Activated T-cell treated with anti-CD3 and anti-CD28 coated beads, Interleukin-2, amount 50 U/mL, for 4 hours (primary cell): ENCODE data around the gene MCM5. TPM values are rescaled to one million over a fixed set of nuclear protein-coding genes. Genes with fewer than 3 reads are reported as not detected.
"Not testable (repeated sequence)": the region's sequence is repeated elsewhere in the genome, so short reads cannot be mapped to it uniquely, and the experiment has no call there.

ENCODE experiments used
- ATAC-seq, 2 donors: fragments of 200-7000 bp; cut with Tn5 transposase; one replicate each; pipeline ENCODE4 v1.10.0; 2021
- DNase-seq: peaks from one replicate; pipeline ENCODE4 v3.0.0-alpha.2; 2020
- H3K27me3 Mint-ChIP-seq: one replicate; pipeline ENCODE4 v1.8.0; 2021; ENCODE audit warnings: low read depth, mixed read lengths
- H3K36me3 Mint-ChIP-seq: one replicate; pipeline ENCODE4 v1.8.0; 2022; ENCODE audit warnings: mixed read lengths; ENCODE audit not compliant: insufficient read depth
- H3K4me1 Mint-ChIP-seq: one replicate; pipeline ENCODE4 v1.8.0; 2021; ENCODE audit warnings: low read depth, mixed read lengths
- H3K4me3 Mint-ChIP-seq: one replicate; pipeline ENCODE4 v1.8.0; 2021; ENCODE audit warnings: mild to moderate bottlenecking, moderate library complexity, mixed read lengths
- H3K9me3 Mint-ChIP-seq: one replicate; pipeline ENCODE4 v1.8.0; 2021; ENCODE audit warnings: mixed read lengths
- total RNA-seq, 3 donors: library from RNA; stranded (reverse); gene quantifications; one replicate each; pipeline ENCODE4 v1.2.1, GENCODE V29; 2021

The MCM5 gene
- total RNA-seq, 3 donors from 2014 or later, result 342 to 399 (median 361) TPM

DNA sequence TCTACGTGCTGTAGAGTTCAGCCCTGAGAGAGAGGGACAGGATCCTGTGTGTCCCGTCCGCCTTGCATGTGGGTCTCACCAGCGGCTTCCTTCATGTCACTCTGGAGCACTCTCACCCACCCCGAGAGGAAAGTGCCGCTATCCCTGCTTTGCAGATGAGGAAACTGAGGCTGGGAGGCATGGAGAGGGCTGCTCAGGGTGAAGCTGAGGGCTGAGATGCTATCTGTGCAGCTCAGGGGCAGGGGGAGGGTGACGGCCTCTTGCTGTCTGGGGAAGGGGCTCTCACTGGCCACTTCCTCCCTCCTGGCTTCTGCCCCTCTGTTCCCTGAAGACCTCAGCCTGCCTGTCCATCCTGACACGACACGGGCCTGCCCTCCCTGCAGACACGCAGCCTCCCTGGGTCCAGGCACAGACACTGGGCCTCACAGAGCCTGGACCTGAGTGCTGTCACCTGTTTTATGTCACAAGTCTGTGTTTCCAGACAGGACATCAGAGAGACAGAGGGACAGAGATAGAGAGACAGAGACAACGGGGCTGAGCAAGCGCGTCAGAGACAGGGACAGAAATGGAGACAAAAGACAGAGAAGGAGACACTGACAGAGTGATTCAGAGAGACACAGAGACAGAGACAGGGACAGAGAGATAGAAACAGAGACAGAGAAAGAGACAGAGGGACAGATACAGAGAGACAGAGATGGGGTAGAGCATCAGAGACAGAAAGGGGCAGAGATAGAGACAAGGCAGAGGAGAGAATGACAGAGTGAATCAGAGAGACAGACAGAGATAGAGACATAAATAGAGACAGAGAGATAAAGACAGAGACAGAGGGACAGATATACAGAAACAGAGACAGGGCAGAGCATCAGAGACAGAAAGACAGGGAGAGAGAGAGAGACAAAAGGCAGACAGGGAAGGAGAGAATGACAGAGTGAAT, 53.1 kb downstream of the MCM5 start:
- ATAC-seq (no peak), DNase-seq (no peak)
- peaks cover 2% of the 10 kb centered on the region for H3K4me1 Mint-ChIP-seq
- peaks cover 6% of the 10 kb centered on the region for H3K36me3 Mint-ChIP-seq
- no peak overlapping the region for H3K4me3 Mint-ChIP-seq
- no peaks in the 10 kb centered on the region for H3K9me3 Mint-ChIP-seq
- H3K27me3 Mint-ChIP-seq, result no peaks in the 10 kb centered on the region

DNA sequence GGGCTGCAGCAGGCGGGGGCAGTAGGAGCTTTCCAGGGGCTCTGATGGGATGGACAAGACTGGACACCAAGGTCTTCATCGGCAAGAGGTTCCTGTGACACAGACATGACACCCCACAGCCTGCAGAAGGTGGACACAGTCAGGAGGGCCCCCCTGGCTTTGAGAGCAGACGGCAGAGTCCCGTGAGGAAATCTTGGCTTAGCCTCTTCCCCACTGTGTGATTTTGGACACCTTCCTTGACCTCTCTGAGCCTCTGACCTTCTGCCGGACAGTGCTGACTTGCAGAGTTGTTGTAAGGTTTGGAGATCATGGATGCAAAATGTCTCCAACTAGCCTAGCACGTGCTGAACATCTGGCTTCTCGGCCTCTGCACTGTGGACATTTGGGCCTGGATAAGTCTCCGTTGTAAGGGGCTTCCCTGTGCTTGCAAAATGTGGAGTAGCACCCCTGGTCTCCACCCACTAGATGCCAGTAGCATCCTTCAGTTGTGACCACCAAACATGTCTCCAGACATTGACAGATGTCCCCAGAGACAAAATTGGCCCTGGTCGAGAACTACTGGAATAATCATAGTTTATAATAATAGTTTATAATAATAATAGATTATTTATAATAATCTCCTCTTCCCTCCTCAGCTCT, 54.6 kb downstream of the MCM5 start:
- DNase-seq, result no peak
- ATAC-seq, result no peak
- H3K4me1 Mint-ChIP-seq, result no peaks in the 10 kb centered on the region
- H3K9me3 Mint-ChIP-seq, result no peaks in the 10 kb centered on the region
- peaks cover 3% of the 10 kb centered on the region for H3K36me3 Mint-ChIP-seq
- H3K4me3 Mint-ChIP-seq, result no peak overlapping the region
- no peaks in the 10 kb centered on the region for H3K27me3 Mint-ChIP-seq

DNA sequence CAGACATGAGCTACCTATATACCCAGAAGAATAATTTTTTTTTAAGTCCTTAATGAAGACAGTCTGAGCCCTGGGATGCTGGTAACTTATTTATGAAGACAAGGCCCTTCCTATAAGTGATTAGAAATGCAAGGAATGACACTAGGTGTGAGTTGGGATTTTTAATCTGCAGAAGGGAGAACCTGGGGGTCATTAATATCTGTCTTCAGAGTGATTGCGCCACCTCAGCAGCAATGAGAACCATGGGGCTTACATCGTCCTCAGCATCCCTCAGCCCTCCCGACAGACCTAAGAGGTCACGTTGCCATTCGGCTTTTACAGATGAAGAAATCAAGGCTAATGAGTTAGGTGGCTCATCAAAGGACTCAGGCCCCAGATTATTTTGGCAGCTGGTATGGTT, 55.6 kb downstream of the MCM5 start:
- peaks cover 3% of the 10 kb centered on the region for H3K36me3 Mint-ChIP-seq
- H3K4me3 Mint-ChIP-seq, result no peak overlapping the region
- no peaks in the 10 kb centered on the region for H3K27me3 Mint-ChIP-seq
- no peak for DNase-seq
- ATAC-seq, result no peak
- H3K4me1 Mint-ChIP-seq, result no peaks in the 10 kb centered on the region
- no peaks in the 10 kb centered on the region for H3K9me3 Mint-ChIP-seq

DNA sequence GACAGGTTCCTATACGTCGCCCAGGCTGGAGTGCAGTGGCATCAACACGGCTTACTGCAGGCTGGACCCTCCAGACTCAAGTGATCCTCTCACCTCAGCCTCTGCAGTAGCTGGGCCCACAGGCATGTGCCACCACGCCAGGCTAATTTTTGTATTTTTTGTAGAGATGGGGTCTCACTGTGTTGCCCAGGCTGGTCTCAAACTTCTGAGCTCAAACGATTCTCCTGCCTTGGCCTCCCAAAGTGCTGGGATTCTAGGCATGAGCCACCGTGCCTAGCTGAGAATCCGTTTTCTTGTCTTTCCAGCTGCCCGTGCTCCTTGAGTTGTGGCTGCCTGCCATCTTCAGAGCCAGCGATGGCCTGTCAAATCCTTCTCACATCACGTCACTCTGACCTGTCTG, 56.8 kb downstream of the MCM5 start:
- DNase-seq (no peak), ATAC-seq (no peak)
- Mint-ChIP-seq H3K9me3 (no peaks in the 10 kb centered on the region), H3K36me3 (no peaks in the 10 kb centered on the region), H3K4me1 (no peaks in the 10 kb centered on the region), H3K27me3 (no peaks in the 10 kb centered on the region), H3K4me3 (no peak overlapping the region)

DNA sequence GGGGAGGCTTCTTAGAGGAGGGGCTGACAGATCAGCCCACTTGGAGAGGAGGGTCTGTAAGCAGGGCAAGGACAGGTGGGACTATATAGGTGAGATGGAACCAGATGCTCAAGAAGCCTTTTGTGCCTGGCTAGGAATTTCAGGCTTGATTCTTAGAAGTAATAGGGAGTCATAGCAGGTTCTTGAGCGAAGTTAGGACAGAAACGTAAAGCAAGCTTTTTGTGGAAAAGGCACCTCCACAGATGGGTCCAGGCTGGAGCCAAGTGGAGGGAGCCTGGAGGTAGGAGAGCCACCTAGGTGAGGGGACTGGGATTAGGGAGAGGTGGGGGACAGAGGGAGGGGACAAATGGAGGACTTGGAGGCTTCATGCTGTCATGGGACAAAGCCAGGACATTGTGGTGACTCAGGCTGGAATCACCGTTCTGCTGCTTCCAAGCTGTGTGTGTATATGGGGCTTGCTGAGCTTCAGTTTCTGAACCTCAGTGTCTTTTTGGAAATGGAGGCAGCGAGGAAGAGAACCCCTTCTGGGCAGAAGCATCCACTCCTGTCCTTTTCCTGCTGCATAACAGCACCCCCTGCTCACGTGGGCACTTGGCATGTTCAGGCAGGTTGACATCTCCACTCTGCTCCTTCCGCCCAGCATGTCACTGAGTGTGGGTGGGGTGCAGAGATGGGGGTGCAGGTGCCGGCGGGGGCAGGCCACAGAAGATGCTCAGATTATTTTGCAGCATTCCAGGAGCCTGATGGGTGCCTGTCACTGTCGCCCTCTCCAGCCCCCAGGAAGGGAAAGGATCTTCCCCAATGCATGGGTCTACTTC, 58.0 kb downstream of the MCM5 start:
- Mint-ChIP-seq H3K4me1 (no peaks in the 10 kb centered on the region), H3K36me3 (no peaks in the 10 kb centered on the region), H3K27me3 (no peaks in the 10 kb centered on the region), H3K4me3 (no peak overlapping the region), H3K9me3 (no peaks in the 10 kb centered on the region)
- ATAC-seq (no peak), DNase-seq (no peak)

DNA sequence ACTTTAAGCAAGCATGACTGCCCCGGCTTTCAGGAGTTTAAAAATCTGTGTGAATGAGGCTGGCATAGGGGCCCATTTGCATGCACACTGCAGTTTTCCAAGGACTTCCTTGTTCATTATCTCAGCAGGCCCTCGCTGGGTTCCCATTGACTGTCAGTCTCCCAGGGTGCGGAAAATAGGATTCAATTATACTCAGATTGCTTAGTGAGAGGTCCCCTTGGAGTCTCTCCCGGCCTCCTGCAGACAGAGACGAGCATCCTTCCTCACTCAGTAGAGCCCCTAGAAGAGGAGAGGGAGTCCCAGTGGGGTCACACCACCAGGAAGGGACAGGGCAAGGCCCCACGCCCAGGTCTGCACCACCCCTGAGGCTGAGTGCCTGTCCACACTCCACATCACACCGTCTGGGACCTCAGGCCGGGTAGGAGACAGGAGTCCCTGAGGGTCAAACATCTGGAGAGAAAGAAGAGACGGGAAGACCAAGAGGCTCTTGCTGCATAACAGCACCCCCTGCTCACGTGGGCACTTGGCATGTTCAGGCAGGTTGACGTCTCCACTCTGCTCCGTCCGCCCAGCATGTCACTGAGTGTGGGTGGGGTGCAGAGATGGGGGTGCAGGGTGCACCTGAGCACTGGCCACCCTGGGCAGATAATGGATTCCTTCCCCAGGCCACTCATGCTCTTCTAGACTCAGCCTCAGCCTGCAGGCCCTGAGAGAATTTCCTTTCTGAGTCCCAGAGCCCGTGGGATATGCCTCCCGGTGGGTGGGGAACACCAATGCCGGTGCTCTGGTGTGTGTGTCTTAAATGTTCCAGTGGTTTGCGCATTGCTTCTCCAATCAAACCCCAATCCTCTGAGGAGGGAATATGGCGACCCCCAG, 58.8 kb downstream of the MCM5 start:
- Mint-ChIP-seq H3K4me3 (no peak overlapping the region), H3K4me1 (no peaks in the 10 kb centered on the region), H3K36me3 (peaks cover 2% of the 10 kb centered on the region), H3K9me3 (no peaks in the 10 kb centered on the region), H3K27me3 (no peaks in the 10 kb centered on the region)
- DNase-seq, result no peak
- no peak for ATAC-seq

DNA sequence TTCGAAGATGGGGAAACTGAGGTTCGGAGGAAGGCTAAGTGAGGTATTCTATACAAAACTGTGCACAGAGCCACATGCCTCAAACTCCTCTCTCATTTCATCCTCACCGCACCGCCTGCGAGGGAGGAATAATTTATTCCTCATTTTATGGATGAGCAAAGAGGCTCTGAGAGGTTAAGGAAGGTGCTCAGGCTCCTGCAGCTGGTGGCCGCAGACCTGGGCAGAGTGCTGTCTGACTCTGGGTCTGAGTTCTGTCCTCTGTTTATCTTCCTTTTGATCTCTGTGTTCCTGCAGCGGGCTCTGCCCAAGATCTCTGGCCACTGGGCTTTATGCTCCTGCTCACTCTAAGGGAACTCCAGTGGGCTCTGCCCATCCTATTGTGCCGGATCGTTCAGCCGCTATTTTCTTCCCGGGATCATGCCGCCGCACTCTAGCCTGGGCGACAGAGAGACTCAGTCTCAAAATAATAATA, 59.5 kb downstream of the MCM5 start:
- Mint-ChIP-seq H3K9me3 (no peaks in the 10 kb centered on the region), H3K4me1 (no peaks in the 10 kb centered on the region), H3K36me3 (peaks cover 2% of the 10 kb centered on the region), H3K4me3 (no peak overlapping the region), H3K27me3 (no peaks in the 10 kb centered on the region)
- ATAC-seq, result no peak
- no peak for DNase-seq

DNA sequence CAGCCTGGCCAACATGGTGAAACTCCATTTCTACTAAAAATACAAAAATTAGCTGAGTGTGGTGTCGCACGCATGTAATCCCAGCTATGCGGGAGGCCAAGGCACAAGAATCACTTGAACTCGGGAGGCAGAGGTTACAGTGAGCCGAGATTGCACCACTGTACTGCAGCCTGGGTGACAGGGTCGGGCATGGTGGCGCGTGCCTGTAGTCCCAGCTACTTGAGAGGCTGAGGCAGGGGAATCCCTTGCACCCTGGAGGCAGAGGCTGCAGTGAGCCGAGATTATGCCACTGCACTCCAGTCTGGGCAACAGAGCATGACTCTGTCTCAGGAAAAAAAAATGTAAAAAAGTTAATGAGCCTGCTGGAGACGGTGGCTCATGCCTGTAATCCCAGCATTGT, 60.0 kb downstream of the MCM5 start:
- not testable (repeated sequence) for ATAC-seq, H3K9me3 Mint-ChIP-seq, DNase-seq, H3K27me3 Mint-ChIP-seq, H3K36me3 Mint-ChIP-seq, H3K4me3 Mint-ChIP-seq, H3K4me1 Mint-ChIP-seq

DNA sequence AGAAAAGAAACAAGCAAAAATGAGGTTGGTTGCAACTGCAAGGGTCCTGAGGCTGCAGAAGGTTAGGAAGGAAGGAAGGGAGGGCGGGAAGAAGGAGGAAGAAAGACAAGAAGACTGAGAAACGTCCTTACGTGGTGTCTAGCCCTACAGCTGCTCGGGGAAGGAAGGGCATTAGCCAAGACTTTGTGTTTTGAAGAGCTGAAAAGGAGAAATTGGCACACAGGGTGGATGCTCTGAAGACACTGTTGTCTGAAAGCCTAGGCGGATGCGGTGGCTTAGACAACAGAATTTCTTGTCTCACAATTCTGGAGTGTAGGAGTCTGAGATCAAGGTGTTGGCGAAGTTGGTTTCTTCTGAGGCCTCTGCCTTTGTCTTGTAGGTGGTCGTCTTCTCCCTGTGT, 60.7 kb downstream of the MCM5 start:
- Mint-ChIP-seq H3K9me3 (no peaks in the 10 kb centered on the region), H3K4me1 (no peaks in the 10 kb centered on the region), H3K4me3 (no peak overlapping the region), H3K27me3 (no peaks in the 10 kb centered on the region), H3K36me3 (peaks cover 2% of the 10 kb centered on the region)
- no peak for ATAC-seq
- DNase-seq, result no peak

DNA sequence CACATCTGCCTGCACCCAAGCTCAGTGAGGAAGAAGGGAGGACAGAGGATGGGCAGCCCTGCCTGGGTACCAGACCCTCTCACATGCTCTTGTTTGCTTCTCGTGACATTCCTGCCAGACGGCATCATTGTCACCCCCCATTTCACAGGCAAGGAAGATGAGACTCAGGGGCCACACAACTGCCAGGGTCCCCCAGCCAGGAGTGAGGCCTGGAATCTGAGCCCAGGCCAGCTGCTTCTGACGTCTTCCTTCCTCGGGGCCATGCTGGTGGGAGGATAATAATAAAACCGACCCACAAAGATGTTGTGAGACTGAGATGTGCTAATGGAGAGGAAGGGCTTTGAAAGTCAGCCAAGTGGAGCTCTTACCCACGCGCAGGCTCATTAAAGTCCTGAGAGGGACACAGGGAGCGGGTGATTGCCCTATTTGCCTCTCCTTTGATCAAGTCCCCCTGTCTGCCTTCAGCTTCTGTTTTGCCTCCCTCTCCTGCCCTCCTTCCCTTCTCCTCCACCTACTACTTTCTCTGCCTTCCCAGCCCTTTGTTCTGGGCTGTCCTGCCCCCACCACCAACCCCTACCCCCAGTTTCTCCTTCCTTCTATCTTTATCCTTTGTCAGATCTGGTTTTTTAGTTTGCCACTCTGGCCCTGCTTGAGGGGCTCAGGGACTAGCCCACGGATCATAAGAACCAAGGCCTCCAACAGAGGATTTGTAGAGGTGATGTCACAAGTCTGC, 62.7 kb downstream of the MCM5 start:
- ATAC-seq (no peak), DNase-seq (no peak)
- Mint-ChIP-seq H3K27me3 (no peaks in the 10 kb centered on the region), H3K4me1 (no peaks in the 10 kb centered on the region), H3K9me3 (no peaks in the 10 kb centered on the region), H3K36me3 (peaks cover 2% of the 10 kb centered on the region), H3K4me3 (no peak overlapping the region)

DNA sequence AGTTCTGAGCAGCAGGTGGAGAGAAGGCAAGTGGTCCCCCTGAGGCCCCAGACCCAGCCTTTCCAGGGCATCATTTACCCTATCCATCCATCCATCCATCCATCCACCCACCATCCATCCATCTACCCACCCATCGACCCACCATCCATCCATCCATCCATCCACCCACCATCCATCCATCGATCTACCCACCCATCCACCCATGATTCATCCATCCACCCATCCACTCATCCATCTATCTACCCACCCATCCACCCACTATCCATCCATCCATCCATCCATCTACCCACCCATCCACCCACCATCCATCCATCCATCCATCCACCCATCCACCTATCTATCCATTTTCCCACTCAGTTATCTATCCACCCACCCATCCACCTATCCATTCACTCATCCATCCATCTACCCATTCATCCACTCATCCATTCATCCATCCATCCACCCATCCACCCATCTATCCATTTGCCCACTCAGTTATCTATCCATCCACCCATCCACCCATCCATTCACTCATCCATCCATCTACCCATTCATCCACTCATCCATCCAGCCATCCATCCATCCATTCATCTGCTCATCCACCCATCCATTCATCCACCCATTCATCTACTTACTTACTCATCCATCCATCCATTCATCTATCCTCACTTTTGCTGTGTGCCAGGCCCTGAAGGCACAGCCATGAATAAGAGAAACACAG, 63.4 kb downstream of the MCM5 start:
- Mint-ChIP-seq H3K36me3 (peaks cover 2% of the 10 kb centered on the region), H3K4me3 (no peak overlapping the region), H3K27me3 (no peaks in the 10 kb centered on the region), H3K4me1 (no peaks in the 10 kb centered on the region), H3K9me3 (no peaks in the 10 kb centered on the region)
- DNase-seq, result no peak
- no peak for ATAC-seq

DNA sequence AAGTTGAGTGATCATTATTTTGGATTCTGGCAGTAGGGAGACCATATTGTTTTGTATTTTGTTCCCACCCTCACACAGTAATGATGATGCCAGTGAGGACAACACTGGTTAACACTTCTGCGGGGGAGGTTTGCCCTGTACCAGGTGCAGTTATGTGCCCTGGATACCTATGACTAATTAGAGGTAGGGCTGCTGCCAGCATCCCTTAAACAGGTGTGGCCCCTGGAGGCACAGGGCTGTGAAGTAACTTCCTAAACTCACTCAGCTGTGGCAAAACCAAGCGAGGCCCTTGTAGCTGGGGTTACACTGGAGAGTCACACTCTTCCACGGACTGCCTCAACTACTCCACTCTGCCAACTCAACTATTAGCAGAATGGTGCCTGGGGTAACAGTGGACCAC, 64.5 kb downstream of the MCM5 start:
- Mint-ChIP-seq H3K9me3 (no peaks in the 10 kb centered on the region), H3K36me3 (peaks cover 2% of the 10 kb centered on the region), H3K4me1 (no peaks in the 10 kb centered on the region), H3K4me3 (no peak overlapping the region), H3K27me3 (no peaks in the 10 kb centered on the region)
- ATAC-seq, result no peak
- no peak for DNase-seq
